Type B pancreatic cell (in vitro differentiated cells): ENCODE measurements around the gene RALGPS1. TPM values are rescaled to one million over a fixed set of nuclear protein-coding genes. Genes with fewer than 3 reads are reported as not detected.

Experiments
- DNase-seq: peaks from one replicate; pipeline ENCODE4 v3.0.0; 2021; ENCODE audit warnings: mixed read lengths; ENCODE audit not compliant: unreplicated experiment; ENCODE audit errors: extremely low spot score
- H3K27ac Mint-ChIP-seq: 2 replicates; pipeline ENCODE4 v1.8.0; 2021; ENCODE audit warnings: mild to moderate bottlenecking, mixed read lengths
- H3K27me3 Mint-ChIP-seq: 2 replicates; pipeline ENCODE4 v1.8.0; 2021; ENCODE audit warnings: mixed read lengths
- H3K36me3 Mint-ChIP-seq: 2 replicates; pipeline ENCODE4 v1.8.0; 2021; ENCODE audit warnings: mixed read lengths
- H3K4me1 Mint-ChIP-seq: one replicate; pipeline ENCODE4 v1.8.0; 2021; ENCODE audit warnings: mixed read lengths; ENCODE audit not compliant: unreplicated experiment
- H3K4me3 Mint-ChIP-seq: 2 replicates; pipeline ENCODE4 v1.8.0; 2021; ENCODE audit warnings: mild to moderate bottlenecking, mixed read lengths
- H3K9me3 Mint-ChIP-seq: 2 replicates; pipeline ENCODE4 v1.8.0; 2021; ENCODE audit warnings: mixed read lengths
- CTCF ChIP-seq: fragments of 200-600 bp; sonication (generic); conservative IDR thresholded peaks from 2 replicates; pipeline ENCODE4 v1.5.0; 2021; ENCODE audit warnings: antibody characterized with exemption, mild to moderate bottlenecking
- total RNA-seq: library from RNA; stranded (reverse); gene quantifications from 2 replicates; pipeline ENCODE4 v1.2.1, GENCODE V29; 2021; ENCODE audit warnings: low replicate concordance

The RALGPS1 gene
- total RNA-seq, 1 donor from 2014 or later, result 16.7 TPM

DNA sequence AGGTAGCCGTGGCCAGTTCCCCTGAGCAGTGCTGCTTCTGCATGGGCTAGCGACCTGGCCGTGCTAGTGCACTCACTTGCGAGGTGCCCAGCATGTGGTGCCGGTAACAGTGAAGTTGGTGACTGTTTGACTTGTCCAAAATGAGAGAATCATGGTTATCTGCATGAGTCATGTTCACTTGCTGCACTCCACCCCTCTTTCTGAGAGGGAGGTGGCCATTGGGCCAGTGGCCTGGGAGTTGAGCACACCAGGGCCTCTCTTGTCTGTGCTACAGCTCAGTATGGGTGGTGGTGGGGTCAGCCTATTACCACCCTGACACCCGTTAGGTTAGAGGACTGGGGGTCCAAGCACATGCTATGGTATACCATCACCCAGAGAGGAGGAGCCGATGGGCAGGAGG is 294.6 kb downstream of the RALGPS1 start:
- no peak overlapping the region for H3K27ac Mint-ChIP-seq
- H3K36me3 Mint-ChIP-seq, result no peaks in the 10 kb centered on the region
- H3K4me3 Mint-ChIP-seq, result no peak overlapping the region
- peaks cover 23% of the 10 kb centered on the region for H3K4me1 Mint-ChIP-seq
- no peak for DNase-seq
- H3K9me3 Mint-ChIP-seq, result no peaks in the 10 kb centered on the region
- TF ChIP-seq CTCF, result no peak
- no peaks in the 10 kb centered on the region for H3K27me3 Mint-ChIP-seq

GRCh38 chr9:127209948-127210640 is 295.5 kb downstream of the RALGPS1 start:
- no peak for TF ChIP-seq CTCF
- H3K9me3 Mint-ChIP-seq, result no peaks in the 10 kb centered on the region
- peak overlapping the region; percentile 12 for H3K27ac Mint-ChIP-seq
- no peaks in the 10 kb centered on the region for H3K36me3 Mint-ChIP-seq
- H3K27me3 Mint-ChIP-seq, result no peaks in the 10 kb centered on the region
- H3K4me1 Mint-ChIP-seq, result peaks cover 28% of the 10 kb centered on the region
- H3K4me3 Mint-ChIP-seq, result peak overlapping the region; percentile 32
- DNase-seq, result no peak

DNA sequence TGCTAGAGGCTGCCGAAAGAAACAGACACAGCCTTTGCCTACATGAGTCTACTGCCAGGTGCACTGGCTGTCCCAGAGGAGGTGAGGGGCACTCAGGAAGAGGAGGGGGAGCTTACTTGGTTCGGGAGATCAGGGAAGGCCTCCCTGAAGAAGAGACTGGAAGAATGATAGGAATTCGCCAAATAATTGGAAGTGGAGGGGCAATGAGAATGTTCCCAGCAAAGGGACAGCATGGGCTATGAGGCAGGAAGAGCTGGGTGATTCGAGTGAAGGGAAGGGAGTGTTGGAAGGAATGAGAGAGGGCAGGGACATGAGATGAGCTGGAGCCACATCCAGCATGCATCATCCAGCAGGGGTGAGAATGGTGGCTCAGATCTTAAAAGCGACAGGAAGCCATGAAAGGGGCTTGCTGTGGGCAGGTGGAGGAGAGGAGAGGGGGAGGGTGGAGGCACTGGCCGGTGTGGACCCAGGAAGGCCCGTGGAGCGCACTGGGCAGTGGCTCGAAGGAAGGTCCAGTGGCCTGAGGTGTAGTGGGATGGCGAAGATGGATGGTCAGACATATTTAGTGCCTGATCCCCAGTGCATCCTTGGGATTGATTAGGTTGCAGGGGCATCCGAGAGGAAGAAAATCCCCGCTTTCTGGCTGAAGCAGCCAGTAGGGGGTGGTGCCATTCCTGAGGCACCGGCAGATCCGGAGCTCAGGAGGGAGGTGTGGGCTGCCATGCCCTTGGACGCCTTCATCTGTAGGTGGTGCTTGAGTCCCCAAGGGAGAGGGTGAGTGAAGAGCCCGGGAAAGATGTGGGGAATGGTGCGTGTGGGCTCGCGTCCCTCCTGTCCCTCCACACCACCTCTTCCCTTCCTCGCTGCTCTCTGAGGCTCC is 296.5 kb downstream of the RALGPS1 start:
- Mint-ChIP-seq H3K27me3 (no peaks in the 10 kb centered on the region), H3K4me1 (peaks cover 22% of the 10 kb centered on the region), H3K4me3 (no peak overlapping the region), H3K27ac (peak overlapping the region; percentile 15), H3K9me3 (no peaks in the 10 kb centered on the region), H3K36me3 (no peaks in the 10 kb centered on the region)
- TF ChIP-seq CTCF, result no peak
- no peak for DNase-seq

DNA sequence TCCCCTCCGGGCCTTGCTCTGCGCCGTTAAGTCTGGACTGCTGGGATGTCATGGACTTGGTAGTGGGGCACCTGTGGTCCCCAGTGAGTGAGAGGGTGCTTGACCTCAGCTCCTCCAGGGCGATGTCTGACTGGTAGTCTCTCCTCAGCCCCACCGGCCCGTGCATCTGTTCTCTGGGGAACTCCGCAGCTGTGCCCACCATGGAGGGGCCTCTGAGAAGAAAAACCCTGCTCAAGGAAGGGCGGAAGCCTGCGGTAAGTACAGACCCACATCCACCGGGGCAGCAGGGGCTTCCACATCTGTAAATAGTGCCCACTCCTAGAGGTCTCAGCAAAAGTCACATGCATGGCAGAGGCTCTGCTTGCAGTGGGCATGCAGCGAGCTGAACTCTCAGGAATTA is 297.4 kb downstream of the RALGPS1 start:
- no peak for TF ChIP-seq CTCF
- no peak overlapping the region for H3K4me3 Mint-ChIP-seq

DNA sequence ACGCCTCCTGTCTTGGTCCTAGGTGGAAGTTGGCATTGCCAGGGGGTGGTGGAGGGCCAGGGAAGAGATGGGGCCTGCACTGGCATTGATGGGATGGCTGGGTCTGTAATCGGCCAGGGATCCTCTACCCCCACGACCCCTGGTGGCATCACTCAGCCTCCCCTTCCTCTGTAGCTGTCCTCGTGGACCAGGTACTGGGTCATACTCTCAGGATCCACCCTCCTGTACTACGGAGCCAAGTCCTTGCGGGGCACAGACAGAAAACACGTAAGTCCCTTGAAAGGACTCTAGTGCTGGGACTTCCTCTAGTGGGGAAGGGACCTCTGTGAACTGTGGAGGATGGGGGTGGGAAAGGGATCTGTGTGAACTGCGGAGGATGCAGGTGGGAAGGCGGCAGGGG is 297.9 kb downstream of the RALGPS1 start:
- H3K9me3 Mint-ChIP-seq, result no peaks in the 10 kb centered on the region
- H3K36me3 Mint-ChIP-seq, result no peaks in the 10 kb centered on the region
- no peak overlapping the region for H3K27ac Mint-ChIP-seq
- TF ChIP-seq CTCF, result no peak
- peaks cover 22% of the 10 kb centered on the region for H3K4me1 Mint-ChIP-seq
- H3K27me3 Mint-ChIP-seq, result no peaks in the 10 kb centered on the region
- no peak for DNase-seq
- no peak overlapping the region for H3K4me3 Mint-ChIP-seq

More for the DNA sequence above, 297.4 kb downstream of the RALGPS1 start:
- H3K4me1 Mint-ChIP-seq, result peaks cover 22% of the 10 kb centered on the region
- DNase-seq, result no peak
- H3K27me3 Mint-ChIP-seq, result no peaks in the 10 kb centered on the region
- no peak overlapping the region for H3K27ac Mint-ChIP-seq
- no peaks in the 10 kb centered on the region for H3K36me3 Mint-ChIP-seq
- H3K9me3 Mint-ChIP-seq, result no peaks in the 10 kb centered on the region
